CD14-positive monocyte (primary cell): Measurements from ENCODE around the gene SPATA20. TPM values are rescaled to one million over a fixed set of nuclear protein-coding genes. Genes with fewer than 3 reads are reported as not detected.

Experiments used
- DNase-seq, 3 donors: peaks; one replicate each; pipeline ENCODE4 v3.0.0-alpha.2; 2011 to 2022
- H2AFZ ChIP-seq: 2 replicates; pipeline ENCODE4 v1.6.0; 2012; ENCODE audit warnings: mild to moderate bottlenecking, low read depth, low read length, inconsistent platforms; ENCODE audit not compliant: insufficient read depth, poor library complexity, severe bottlenecking
- H3K27ac ChIP-seq, 2 donors: 1 replicate in 1 of 2; 2 replicates in 1 of 2; pipeline ENCODE4 v1.5.1; 2012 to 2013; ENCODE audit warnings: low read length in 2 of 2, control low read depth in 1 of 2, inconsistent platforms in 1 of 2, low read depth in 1 of 2, mild to moderate bottlenecking in 1 of 2
- H3K27me3 ChIP-seq, 2 donors: one replicate each; pipeline versions ENCODE4 v1.6.0 to v1.6.1; 2011 to 2013; ENCODE audit warnings: low read length in 2 of 2; ENCODE audit not compliant: control insufficient read depth in 2 of 2, insufficient read depth in 2 of 2
- H3K36me3 ChIP-seq, 2 donors: replicated peaks in 1 of 2; 1 replicate in 1 of 2; 2 replicates in 1 of 2; pipeline versions ENCODE4 v1.5.1 to v1.6.1; 2012 to 2013; ENCODE audit warnings: low read length in 2 of 2, control low read depth in 1 of 2, inconsistent platforms in 1 of 2, mild to moderate bottlenecking in 1 of 2; ENCODE audit not compliant: insufficient read depth in 2 of 2, control insufficient read depth in 1 of 2
- H3K4me1 ChIP-seq, 2 donors: 1 replicate in 1 of 2; 2 replicates in 1 of 2; pipeline versions ENCODE4 v1.5.1 to v1.6.1; 2012 to 2013; ENCODE audit warnings: low read length in 2 of 2, control low read depth in 1 of 2, inconsistent platforms in 1 of 2, mild to moderate bottlenecking in 1 of 2, moderate library complexity in 1 of 2; ENCODE audit not compliant: insufficient read depth in 2 of 2, control insufficient read depth in 1 of 2
- H3K4me2 ChIP-seq: replicated peaks from 2 replicates; pipeline ENCODE3; 2012; ENCODE audit warnings: low read length, moderate library complexity, mild to moderate bottlenecking; ENCODE audit not compliant: poor library complexity, severe bottlenecking; ENCODE audit errors: extremely low read depth
- H3K4me3 ChIP-seq, 3 experiments: fragments of 200-600 bp in 1 of 3; sonication (generic) in 1 of 3; replicated peaks in 1 of 3; 1 replicate in 2 of 3; 2 replicates in 1 of 3; pipeline ENCODE4 v1.5.1; 2011 to 2013; ENCODE audit warnings: low read length in 3 of 3, mild to moderate bottlenecking in 3 of 3, control low read depth in 2 of 3, low read depth in 2 of 3, inconsistent platforms in 1 of 3, moderate library complexity in 1 of 3
- H3K79me2 ChIP-seq: 2 replicates; pipeline ENCODE4 v1.6.0; 2012; ENCODE audit warnings: mild to moderate bottlenecking, control low read depth, inconsistent platforms, low read length, moderate library complexity; ENCODE audit not compliant: insufficient read depth
- H3K9ac ChIP-seq: 2 replicates; pipeline ENCODE4 v1.6.0; 2017; ENCODE audit warnings: low read length, mild to moderate bottlenecking; ENCODE audit not compliant: insufficient read depth, poor library complexity, severe bottlenecking
- H3K9me3 ChIP-seq, 2 donors: replicated peaks in 1 of 2; 1 replicate in 1 of 2; 2 replicates in 1 of 2; pipeline versions ENCODE4 v1.5.1 to v1.6.1; 2012 to 2013; ENCODE audit warnings: low read length in 2 of 2, control low read depth in 1 of 2; ENCODE audit not compliant: control insufficient read depth in 1 of 2, insufficient read depth in 1 of 2
- H4K20me1 ChIP-seq: 2 replicates; pipeline ENCODE4 v1.6.0; 2012; ENCODE audit warnings: mild to moderate bottlenecking, low read length, control low read depth, moderate library complexity; ENCODE audit not compliant: insufficient read depth
- H3K27ac Mint-ChIP-seq, 7 donors: one replicate each; pipeline ENCODE4 v1.8.0; 2020; ENCODE audit warnings: mild to moderate bottlenecking in 7 of 7, mixed read lengths in 7 of 7, moderate library complexity in 6 of 7, inconsistent platforms in 2 of 7
- H3K27me3 Mint-ChIP-seq, 3 donors: one replicate each; pipeline ENCODE4 v1.8.0; 2021 to 2022; ENCODE audit warnings: low read depth in 3 of 3, mild to moderate bottlenecking in 3 of 3, mixed read lengths in 3 of 3, moderate library complexity in 3 of 3, inconsistent platforms in 1 of 3
- H3K36me3 Mint-ChIP-seq, 2 donors: one replicate each; pipeline ENCODE4 v1.8.0; 2020; ENCODE audit warnings: mixed read lengths in 2 of 2, inconsistent platforms in 1 of 2, mild to moderate bottlenecking in 1 of 2
- H3K4me1 Mint-ChIP-seq: one replicate; pipeline ENCODE4 v1.8.0; 2020; ENCODE audit warnings: mild to moderate bottlenecking, mixed read lengths
- H3K4me3 Mint-ChIP-seq, 2 donors: one replicate each; pipeline ENCODE4 v1.8.0; 2020; ENCODE audit warnings: mild to moderate bottlenecking in 2 of 2, mixed read lengths in 2 of 2, moderate library complexity in 1 of 2
- H3K9me3 Mint-ChIP-seq, 7 donors: one replicate each; pipeline ENCODE4 v1.8.0; 2020 to 2022; ENCODE audit warnings: mixed read lengths in 7 of 7, mild to moderate bottlenecking in 6 of 7, moderate library complexity in 6 of 7, inconsistent platforms in 2 of 7
- WGBS: methylation state at CpG from one replicate; pipeline ENCODE4 v1.1.5; 2013; ENCODE audit warnings: missing lambda C conversion rate; ENCODE audit not compliant: insufficient coverage; 5-methylcytosine and 5-hydroxymethylcytosine counted together
- intact Hi-C, 2 donors: fragments of 100-400 bp; cut with micrococcal nuclease; formaldehyde crosslinking; loops; one replicate each; pipeline versions ENCODE4 v1.15.0 to v1.15.1; 2023
- polyA plus RNA-seq, 3 donors: library from polyadenylated mRNA; depleted of rRNA in 1 of 3; unstranded in 2 of 3; stranded (reverse) in 1 of 3; fragments of 300-500 nt in 2 of 3; fragments of >200 nt in 1 of 3; fragmentation: Illumina TruSeq in 2 of 3; gene quantifications; 1 replicate in 2 of 3; 2 replicates in 1 of 3; pipeline ENCODE4 v1.2.3, GENCODE V29; 2012 to 2021
- TF ChIP-seq, protein P1 (sequence below): fragments of 200-600 bp; IDR thresholded peaks from one replicate; pipeline ENCODE4 v1.8.0; 2022; ENCODE audit warnings: antibody characterized with exemption, mild to moderate bottlenecking

Gene SPATA20
- polyA plus RNA-seq, 3 donors, result 9.3 to 37.8 (median 12.2) TPM

DNA sequence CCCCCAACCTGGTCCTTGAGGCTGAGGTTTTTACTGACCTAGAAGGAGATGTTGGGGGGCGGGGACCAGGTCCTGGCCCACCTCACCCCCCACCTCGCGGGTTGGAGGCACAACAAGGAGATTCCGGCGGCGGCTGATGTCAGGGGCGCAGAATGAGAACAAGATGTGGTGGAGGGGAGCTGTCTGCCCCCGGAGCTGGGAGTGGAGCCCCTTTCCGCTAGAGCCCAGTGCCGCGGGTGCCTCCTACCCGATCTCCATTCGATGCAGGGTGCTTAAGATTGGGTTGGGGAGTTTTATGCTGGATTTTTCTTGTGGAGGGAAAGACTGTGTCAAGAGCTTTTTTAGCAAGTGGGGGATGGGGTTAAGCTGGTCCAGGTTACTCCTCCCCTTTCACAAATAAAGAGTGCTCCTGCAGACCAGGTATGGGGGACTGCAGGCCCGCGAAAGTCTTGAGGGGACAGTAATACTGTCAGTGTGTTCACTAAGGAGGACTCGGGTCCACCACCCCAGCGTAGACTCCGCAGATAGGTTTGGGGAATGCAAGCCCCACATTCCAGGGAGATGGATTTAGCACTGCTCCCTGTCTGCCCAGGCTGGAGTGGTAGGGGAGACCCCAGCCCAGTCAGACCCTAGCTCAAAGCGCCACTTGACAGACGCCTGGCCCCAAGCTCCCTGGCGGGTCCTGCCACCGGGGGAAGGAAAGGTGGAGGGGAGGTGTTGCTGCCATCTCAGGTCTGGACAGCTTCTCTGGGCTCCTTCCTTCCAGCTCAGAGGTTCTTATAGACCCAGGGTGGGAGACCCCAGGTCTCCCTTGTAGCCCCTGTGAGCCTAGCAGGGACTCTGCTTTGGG lies 15.5 kb downstream of the SPATA20 start:
- Histone ChIP-seq H3K27ac (no peak overlapping the region), H3K79me2 (no peaks in the 10 kb centered on the region), H3K9me3 (peaks cover 0 to 16% of the 10 kb centered on the region in 2 donors), H4K20me1 (peaks cover 5% of the 10 kb centered on the region), H3K27me3 (peaks cover 59 to 90% of the 10 kb centered on the region in 2 donors), H3K4me3 (no peak overlapping the region), H3K36me3 (no peaks in the 10 kb centered on the region), H2AFZ (no peak overlapping the region), H3K9ac (no peak overlapping the region), H3K4me2 (no peak overlapping the region), H3K4me1 (peaks cover 30 to 31% of the 10 kb centered on the region in 2 donors)
- WGBS, result 18% methylated on average over 12 of the region's 22 CpGs
- Mint-ChIP-seq H3K4me3 (peak overlapping the region in 1 of 2 donors; percentile 64), H3K36me3 (no peaks in the 10 kb centered on the region), H3K4me1 (peaks cover 30% of the 10 kb centered on the region), H3K27ac (no peak overlapping the region), H3K27me3 (peaks cover 76 to 99% (median 90%) of the 10 kb centered on the region in 3 donors), H3K9me3 (peaks cover 0 to 18% (median 3%) of the 10 kb centered on the region in 7 donors)
- TF ChIP-seq, protein P1, sequence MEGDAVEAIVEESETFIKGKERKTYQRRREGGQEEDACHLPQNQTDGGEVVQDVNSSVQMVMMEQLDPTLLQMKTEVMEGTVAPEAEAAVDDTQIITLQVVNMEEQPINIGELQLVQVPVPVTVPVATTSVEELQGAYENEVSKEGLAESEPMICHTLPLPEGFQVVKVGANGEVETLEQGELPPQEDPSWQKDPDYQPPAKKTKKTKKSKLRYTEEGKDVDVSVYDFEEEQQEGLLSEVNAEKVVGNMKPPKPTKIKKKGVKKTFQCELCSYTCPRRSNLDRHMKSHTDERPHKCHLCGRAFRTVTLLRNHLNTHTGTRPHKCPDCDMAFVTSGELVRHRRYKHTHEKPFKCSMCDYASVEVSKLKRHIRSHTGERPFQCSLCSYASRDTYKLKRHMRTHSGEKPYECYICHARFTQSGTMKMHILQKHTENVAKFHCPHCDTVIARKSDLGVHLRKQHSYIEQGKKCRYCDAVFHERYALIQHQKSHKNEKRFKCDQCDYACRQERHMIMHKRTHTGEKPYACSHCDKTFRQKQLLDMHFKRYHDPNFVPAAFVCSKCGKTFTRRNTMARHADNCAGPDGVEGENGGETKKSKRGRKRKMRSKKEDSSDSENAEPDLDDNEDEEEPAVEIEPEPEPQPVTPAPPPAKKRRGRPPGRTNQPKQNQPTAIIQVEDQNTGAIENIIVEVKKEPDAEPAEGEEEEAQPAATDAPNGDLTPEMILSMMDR, result no peak
- intact Hi-C loops, result loop anchor here in 1 of 2 donors (5.0 kb wide), 1 partner anchor 60 kb away; no protein-coding TSS in a partner anchor
- DNase-seq, result no peak

DNA sequence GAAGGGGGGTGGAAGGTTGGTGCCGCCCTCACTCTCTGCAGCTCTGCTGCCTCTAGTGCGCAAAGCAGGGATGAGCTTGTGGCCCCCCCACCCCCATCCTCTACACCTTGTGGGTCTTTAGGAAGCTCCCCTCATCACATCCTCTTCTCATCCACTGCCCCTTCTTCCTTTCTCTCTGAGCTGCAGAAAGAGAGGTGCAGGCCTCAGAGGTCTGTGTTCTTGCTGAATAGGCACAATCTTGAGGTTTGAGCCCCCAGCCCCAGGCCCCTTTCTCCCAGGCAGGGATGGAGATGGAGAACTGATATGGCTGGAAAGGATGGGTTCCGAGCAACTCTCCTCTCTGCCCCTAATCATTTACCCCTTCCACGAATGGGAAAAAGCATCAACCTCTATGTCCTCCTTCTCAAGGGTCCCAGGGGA lies 16.1 kb downstream of the SPATA20 start:
- Histone ChIP-seq H3K27me3 (peaks cover 54 to 87% of the 10 kb centered on the region in 2 donors), H4K20me1 (peaks cover 5% of the 10 kb centered on the region), H3K79me2 (no peaks in the 10 kb centered on the region), H3K9me3 (peaks cover 0 to 15% of the 10 kb centered on the region in 2 donors), H3K9ac (no peak overlapping the region), H3K4me2 (no peak overlapping the region), H3K36me3 (no peaks in the 10 kb centered on the region), H3K27ac (no peak overlapping the region), H3K4me1 (peaks cover 30 to 31% of the 10 kb centered on the region in 2 donors), H3K4me3 (no peak overlapping the region), H2AFZ (no peak overlapping the region)
- intact Hi-C loops, result loop anchor here in 1 of 2 donors (5.0 kb wide), 1 partner anchor 59 kb away; no protein-coding TSS in a partner anchor
- H3K4me3 Mint-ChIP-seq, result peak overlapping the region in 1 of 2 donors; percentile 73
- peaks cover 0 to 16% (median 3%) of the 10 kb centered on the region in 7 donors for H3K9me3 Mint-ChIP-seq
- no peak for DNase-seq
- peaks cover 77 to 99% (median 86%) of the 10 kb centered on the region in 3 donors for H3K27me3 Mint-ChIP-seq
- H3K4me1 Mint-ChIP-seq, result peaks cover 30% of the 10 kb centered on the region
- TF ChIP-seq, protein P1, result no peak
- H3K27ac Mint-ChIP-seq, result no peak overlapping the region
- no CpG with 5 or more reads among the region's 4 CpGs for WGBS
- H3K36me3 Mint-ChIP-seq, result no peaks in the 10 kb centered on the region
